ENCODE data around the gene COG5.

COG5 gene

GRCh38 chr7:107322015-107322414, 241.7 kb downstream of the COG5 start:
- CTCF ChIA-PET = no interaction called here
- POLR2A ChIA-PET (ENCODE audit: low non-redundant PET) = no interaction called here
- DNase-seq (ENCODE audit: low spot score) = no peak
- H3K27ac ChIP-seq = no peak overlapping the region
- TF ChIP-seq CTCF (conservative IDR thresholded peaks at IDR 0.05; ENCODE audit: low read depth) = no peak

- no peak for TF ChIP-seq CTCF (conservative IDR thresholded peaks at IDR 0.05; ENCODE audit: low read depth)
- POLR2A ChIA-PET (ENCODE audit: low non-redundant PET) = no interaction called here
- CTCF ChIA-PET = no interaction called here
- H3K27ac ChIP-seq = no peak overlapping the region
- DNase-seq (ENCODE audit: low spot score) = no peak
Observed at GRCh38 chr7:107321611-107322010, 242.1 kb downstream of the COG5 start.

- ChIA-PET CTCF (no interaction called here), POLR2A (ENCODE audit: low non-redundant PET) (no interaction called here)
- H3K27ac ChIP-seq = no peak overlapping the region
- DNase-seq (ENCODE audit: low spot score) = no peak
- TF ChIP-seq CTCF (conservative IDR thresholded peaks at IDR 0.05; ENCODE audit: low read depth) = no peak
Observed at GRCh38 chr7:107319724-107320228, 243.9 kb downstream of the COG5 start.

GRCh38 chr7:107318523-107319160, 245.1 kb downstream of the COG5 start:
- TF ChIP-seq CTCF (conservative IDR thresholded peaks at IDR 0.05; ENCODE audit: low read depth) = no peak
- no peak for DNase-seq (ENCODE audit: low spot score)
- H3K27ac ChIP-seq = no peak overlapping the region
- POLR2A ChIA-PET (ENCODE audit: low non-redundant PET) = no interaction called here
- CTCF ChIA-PET = no interaction called here

GRCh38 chr7:107315716-107316220, 248.0 kb downstream of the COG5 start:
- no peak for DNase-seq (ENCODE audit: low spot score)
- no peak for TF ChIP-seq CTCF (conservative IDR thresholded peaks at IDR 0.05; ENCODE audit: low read depth)
- POLR2A ChIA-PET (ENCODE audit: low non-redundant PET) = no interaction called here
- no peak overlapping the region for H3K27ac ChIP-seq
- CTCF ChIA-PET = no interaction called here

- ChIA-PET CTCF (no interaction called here), POLR2A (ENCODE audit: low non-redundant PET) (no interaction called here)
- H3K27ac ChIP-seq = no peak overlapping the region
- no peak for DNase-seq (ENCODE audit: low spot score)
- no peak for TF ChIP-seq CTCF (conservative IDR thresholded peaks at IDR 0.05; ENCODE audit: low read depth)
Observed at GRCh38 chr7:107313355-107313754, 250.4 kb downstream of the COG5 start.
